ENCODE measurements around the gene MUC2.

- TF ChIP-seq POLR2AphosphoS5 (IDR thresholded peaks at IDR 0.05) (no peak), POLR2A (IDR thresholded peaks at IDR 0.05) (no peak)
These were observed 18.5 kb upstream of the MUC2 start for GRCh38 chr11:1055990-1056771.
